Measurements from ENCODE around the gene PAH.

GRCh38 chr12:102907918-102908317 is 9.1 kb downstream of the PAH start:
- TF ChIP-seq MAX (CRISPR knock-in tag; IDR thresholded peaks at IDR 0.05) = no peak
- TF ChIP-seq CTCF (IDR thresholded peaks at IDR 0.05) = no peak
- no peak for TF ChIP-seq TP53 (CRISPR knock-in tag; IDR thresholded peaks at IDR 0.05)
- no peak for TF ChIP-seq GABPB1 (CRISPR knock-in tag; IDR thresholded peaks at IDR 0.05)
- TF ChIP-seq E2F4 (CRISPR knock-in tag; IDR thresholded peaks at IDR 0.05; ENCODE audit: borderline replicate concordance, low read depth) = no peak
- TF ChIP-seq ZNF263 (CRISPR knock-in tag; IDR thresholded peaks at IDR 0.05; ENCODE audit: low read depth) = no peak
- no peak for TF ChIP-seq FOXP1 (CRISPR knock-in tag; IDR thresholded peaks at IDR 0.05; ENCODE audit: borderline replicate concordance)
- TF ChIP-seq CBFB (CRISPR knock-in tag; IDR thresholded peaks at IDR 0.05; ENCODE audit: low read depth) = no peak
- no peak for TF ChIP-seq USF2 (CRISPR knock-in tag; IDR thresholded peaks at IDR 0.05)
- no peak for TF ChIP-seq NFATC4 (CRISPR knock-in tag; IDR thresholded peaks at IDR 0.05)
- no peak for TF ChIP-seq ZNF281 (CRISPR knock-in tag; IDR thresholded peaks at IDR 0.05)
